Loucy (cell line): ENCODE measurements around the gene GRWD1.

Experiments
- CTCF ChIP-seq: fragments of 200-600 bp; sonication (generic); conservative IDR thresholded peaks from 2 replicates; pipeline ENCODE4 v1.5.1; 2014; ENCODE audit warnings: mild to moderate bottlenecking, antibody characterized with exemption, low read length
- EZH2phosphoT487 ChIP-seq: fragments of 200-600 bp; IDR thresholded peaks from 2 replicates; pipeline ENCODE4 v1.6.1; 2018; ENCODE audit warnings: antibody characterized with exemption, mild to moderate bottlenecking, moderate library complexity, borderline replicate concordance

- TF ChIP-seq CTCF (no peak), EZH2phosphoT487 (no peak)
Measured at GRCh38 chr19:48491793-48492123, 46.0 kb downstream of the GRWD1 start.
